Stromal cell of bone marrow (primary cell): ENCODE measurements around the gene NPIPB2.
A peak's percentile ranks its signal among the peaks of the same experiment; 100 is the strongest.
"Not testable (repeated sequence)": the region's sequence is repeated elsewhere in the genome, so short reads cannot be mapped to it uniquely, and the experiment has no call there.

Experiments
- DNase-seq: peaks from one replicate; pipeline ENCODE4 v3.0.0-alpha.2; 2012; ENCODE audit warnings: low read depth

Gene NPIPB2

DNA sequence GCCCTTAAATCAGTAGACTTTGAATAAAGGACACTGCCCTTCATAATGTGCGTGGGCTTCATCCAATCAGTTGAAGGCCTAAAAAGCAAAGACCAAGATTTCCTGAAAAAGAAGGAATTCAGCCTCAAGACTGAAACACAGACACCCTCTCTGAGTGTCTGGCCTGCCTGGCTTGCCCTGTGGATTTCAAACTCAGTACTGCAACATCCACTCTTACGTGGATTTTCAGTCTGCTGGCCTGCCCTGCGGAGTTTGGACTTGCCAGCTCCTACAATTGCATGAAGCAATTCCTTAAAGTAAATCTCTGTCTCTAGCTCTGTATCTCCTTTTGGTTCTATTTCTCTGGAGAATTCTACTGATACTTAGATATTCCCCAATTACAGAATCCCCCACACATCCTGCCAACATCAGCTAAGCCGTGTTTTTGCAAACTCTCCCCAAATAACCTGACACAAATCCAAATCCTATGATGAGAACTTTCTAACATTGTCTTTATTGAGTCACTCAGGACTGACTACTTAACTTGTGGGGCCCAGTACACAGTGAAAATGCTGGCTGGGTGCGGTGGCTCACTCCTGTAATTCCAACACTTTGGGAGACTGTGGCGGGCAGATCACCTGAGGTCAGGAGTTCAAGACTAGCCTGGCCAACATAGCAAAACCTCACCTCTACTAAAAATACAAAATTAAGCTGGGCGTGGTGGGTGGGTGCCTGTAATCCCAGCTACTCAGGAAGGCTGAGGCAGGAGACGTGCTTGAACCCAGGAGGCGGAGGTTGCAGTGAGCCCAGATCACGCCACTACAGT is 15.9 kb upstream of the NPIPB2 start:
- DNase-seq, result peak; percentile 53

DNA sequence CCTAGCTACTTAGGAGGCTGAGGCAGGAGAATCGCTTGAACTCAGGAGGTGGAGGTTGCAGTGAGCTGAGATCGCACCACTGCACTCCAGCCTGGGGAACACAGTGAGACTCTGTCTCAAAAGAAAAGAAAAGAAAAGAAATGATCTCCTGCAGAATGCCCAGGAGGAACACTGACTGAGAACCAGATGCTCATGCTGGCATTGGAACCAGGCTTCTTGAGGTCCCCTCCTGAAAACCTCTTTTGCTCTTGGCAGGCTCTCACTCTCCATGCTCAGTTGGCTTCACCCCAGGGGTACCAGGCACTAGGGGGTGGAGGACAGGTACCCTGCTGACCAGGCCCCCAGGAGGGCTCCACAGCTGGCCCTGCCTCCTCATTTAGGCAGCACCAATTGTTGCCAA is 14.7 kb upstream of the NPIPB2 start:
- DNase-seq, result no peak

- peak; percentile 94 for DNase-seq
These were observed 13.9 kb upstream of the NPIPB2 start for GRCh38 chr16:11955713-11956123.

DNA sequence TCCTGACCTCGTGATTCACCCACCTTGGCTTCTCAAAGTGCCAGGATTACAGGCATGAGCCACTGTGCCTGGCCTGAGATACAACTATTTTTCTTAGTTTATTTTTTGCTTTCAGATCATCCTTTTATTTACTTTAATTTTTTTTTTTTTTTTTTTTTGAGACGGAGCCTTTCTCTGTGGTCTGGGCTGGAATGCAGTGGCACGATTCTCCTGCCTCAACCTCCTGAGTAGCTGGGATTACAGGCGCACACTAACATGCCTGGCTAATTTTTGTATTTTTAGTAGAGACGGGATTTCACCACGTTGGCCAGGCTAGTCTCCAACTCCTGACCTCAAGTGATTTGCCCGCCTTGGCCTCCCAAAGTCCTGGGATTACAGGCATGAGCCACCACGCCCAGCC is 11.7 kb upstream of the NPIPB2 start:
- DNase-seq, result not testable (repeated sequence)

DNA sequence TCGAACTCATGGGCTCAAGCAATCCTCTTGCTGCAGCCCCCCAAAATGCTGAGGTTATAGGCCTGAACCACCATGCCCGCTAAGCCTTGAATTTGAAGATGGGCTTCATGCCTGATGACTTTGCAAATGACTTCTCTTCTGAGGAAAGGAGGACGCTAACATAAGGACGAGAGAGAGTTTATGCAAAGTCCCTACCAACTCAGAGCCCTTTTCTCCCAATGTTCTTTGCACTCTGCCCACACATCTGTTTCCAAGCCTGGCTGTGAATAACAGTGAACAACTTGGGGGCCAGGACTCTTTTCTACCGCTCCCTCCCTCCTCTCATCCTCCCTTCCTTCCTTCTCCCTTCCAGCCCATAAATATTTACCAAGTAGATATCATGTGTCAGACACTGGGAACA is 8.5 kb upstream of the NPIPB2 start:
- DNase-seq, result no peak

DNA sequence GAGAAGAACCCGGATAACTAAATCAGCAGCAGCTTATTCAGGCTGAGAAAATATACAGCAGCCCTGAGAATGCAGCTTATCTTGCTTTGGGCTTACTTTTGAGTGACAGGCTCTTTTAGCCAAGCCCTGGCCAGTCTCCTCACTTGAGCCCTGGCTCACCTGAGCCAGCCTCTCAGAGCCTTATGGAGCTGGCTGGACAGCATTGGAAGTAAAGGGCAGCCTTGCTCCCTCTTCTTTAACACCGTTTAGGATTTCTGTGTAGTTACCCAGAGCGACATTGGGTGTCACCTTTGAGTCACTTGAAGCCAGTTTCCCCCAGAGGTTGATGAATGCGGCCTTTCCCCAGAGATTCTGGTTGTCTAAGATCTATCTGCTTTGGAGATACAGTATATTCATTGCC is 7.7 kb upstream of the NPIPB2 start:
- DNase-seq, result no peak

GRCh38 chr16:11948819-11949218 is 7.0 kb upstream of the NPIPB2 start:
- DNase-seq, result no peak

GRCh38 chr16:11946433-11946832 is 4.6 kb upstream of the NPIPB2 start:
- no peak for DNase-seq

DNA sequence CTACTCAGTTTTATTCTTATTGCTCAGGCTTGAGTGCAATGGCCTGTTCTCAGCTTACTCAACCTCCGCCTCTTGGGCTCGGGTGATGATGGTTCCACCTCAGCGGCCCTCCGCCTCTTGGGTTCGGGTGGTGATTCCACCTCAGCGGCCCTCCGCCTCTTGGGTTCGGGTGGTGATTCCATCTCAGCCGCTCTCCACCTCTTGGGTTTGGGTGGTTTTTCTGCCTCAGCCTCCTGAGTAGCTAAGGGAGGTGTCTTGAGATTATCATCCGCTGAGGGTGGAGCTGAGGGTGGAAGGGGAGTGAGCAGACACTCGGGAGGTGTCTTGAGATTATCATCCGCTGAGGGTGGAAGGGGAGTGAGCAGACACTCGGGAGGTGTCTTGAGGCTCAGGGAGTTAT is 14.5 kb downstream of the NPIPB2 start:
- DNase-seq, result not testable (repeated sequence)

DNA sequence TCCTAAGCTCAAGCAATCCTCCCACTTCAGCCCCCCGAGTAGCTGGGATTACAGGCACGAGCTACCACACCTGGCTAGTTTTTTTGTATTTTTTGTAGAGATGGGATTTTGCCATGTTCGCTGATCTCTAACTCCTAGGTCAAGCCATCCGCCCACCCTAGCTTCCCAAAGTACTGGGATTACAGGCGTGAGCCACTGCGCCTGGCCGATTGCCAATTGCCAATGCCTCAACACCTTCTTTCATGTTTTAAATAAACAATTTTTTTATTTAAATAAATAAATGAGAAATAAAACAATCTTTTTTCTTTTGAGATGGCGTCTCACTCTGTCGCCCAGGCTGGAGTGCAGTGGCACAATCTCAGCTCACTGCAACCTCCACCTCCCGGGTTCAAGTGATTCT is 17.8 kb downstream of the NPIPB2 start:
- DNase-seq, result not testable (repeated sequence)

- DNase-seq, result peak; percentile 65
These were observed 25.1 kb downstream of the NPIPB2 start for GRCh38 chr16:11916524-11917285.

- peak; percentile 98 for DNase-seq
These were observed 26.0 kb downstream of the NPIPB2 start, which contains the start of gene GSPT1 for GRCh38 chr16:11915644-11916523. Gene GSPT1, minus strand, starts transcription at chr16:11915956. Its CDS starts 236 bp downstream, at chr16:11915720.

DNA sequence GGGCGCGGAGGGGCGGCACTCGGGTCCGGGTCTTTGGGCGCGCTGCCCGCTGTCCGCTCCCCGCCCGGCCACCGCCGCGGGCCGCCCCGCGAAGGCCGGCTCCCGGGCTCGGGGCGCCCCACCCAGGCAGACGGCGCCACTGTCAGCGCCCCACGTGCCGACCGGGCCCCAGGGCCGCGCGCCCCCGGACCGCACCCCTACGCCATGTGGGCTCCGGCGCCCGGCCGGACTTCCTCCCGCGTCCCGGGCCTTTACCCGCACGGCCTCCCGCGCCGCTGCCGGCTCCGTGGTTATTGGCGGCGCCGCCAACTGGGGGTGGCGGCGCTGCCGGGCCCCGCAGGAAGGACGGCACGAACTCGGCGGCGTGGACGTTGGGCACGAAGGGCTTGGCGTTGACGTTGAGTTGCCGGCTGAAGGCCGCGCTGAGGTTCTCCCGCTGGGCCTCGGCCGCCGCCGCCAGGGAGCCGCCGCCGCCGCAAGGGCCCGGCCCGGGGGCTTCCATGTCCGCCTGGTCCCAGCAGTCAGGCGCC is 26.7 kb downstream of the NPIPB2 start:
- DNase-seq, result no peak

- no peak for DNase-seq
These were observed 27.4 kb downstream of the NPIPB2 start for GRCh38 chr16:11914210-11915113.

GRCh38 chr16:11913425-11914079 is 28.3 kb downstream of the NPIPB2 start:
- DNase-seq, result no peak

DNA sequence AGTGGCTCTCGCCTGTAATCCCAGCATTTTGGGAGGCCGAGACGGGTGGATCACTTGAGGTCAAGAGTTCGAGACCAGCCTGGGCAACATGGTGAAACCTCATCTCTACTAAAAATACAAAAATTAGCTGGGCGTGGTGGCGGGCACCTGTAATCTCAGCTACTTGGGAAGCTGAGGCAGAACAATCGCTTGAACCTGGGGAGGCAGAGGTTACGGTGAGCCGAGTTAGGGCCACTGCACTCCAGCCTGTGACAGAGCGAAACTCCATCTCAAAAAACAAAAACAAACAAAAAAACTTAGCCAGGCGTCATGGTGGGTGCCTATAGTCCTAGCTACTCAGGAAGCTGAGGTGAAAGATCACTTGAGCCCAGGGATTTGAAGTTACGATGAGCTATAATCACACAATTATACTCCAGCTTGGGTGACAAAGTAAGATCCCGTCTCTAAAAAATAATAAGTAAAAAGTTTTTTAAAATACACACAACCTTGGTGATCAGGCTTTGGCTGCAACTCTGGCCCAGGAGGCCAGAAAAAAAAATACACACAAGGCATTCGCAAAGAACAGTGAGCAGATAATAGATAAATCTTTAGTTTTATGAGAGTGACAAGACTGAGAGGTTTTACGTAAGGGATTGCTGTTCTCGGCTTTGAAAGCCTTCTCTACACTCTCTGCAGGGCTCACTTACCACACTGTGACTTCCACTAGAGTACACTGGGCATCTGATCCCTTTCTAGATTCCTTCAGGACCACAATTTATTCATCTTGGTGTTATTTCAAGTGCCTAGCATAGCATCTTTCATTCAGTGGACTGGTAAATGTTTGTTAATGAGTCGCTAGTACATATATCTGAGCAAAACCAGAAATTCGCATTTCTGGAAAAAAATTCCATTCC is 31.9 kb downstream of the NPIPB2 start:
- DNase-seq, result no peak

GRCh38 chr16:11907160-11907970 is 34.5 kb downstream of the NPIPB2 start:
- DNase-seq, result no peak

DNA sequence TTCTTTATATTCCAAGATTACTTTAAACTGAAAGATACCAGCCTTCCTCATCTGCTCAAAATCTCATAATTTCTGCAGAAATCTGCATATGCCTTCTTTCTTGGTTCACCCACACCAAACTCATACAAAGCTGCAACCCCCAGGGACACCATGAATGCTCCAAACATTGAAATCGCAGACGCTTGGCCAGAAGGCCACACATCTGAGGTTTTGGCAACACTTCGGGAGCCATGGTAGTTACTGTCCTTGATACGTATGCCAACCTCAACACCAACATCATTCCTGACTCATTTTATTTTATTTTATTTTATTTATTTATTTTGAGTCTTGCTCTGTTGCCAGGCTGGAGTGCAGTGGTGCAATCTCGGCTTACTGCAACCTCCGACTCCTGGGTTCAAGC is 37.9 kb downstream of the NPIPB2 start:
- no peak for DNase-seq
